ENCODE measurements around the gene AR. TPM values are rescaled to one million over a fixed set of nuclear protein-coding genes. Genes with fewer than 3 reads are reported as not detected.
"Not testable (repeated sequence)": the region's sequence is repeated elsewhere in the genome, so short reads cannot be mapped to it uniquely, and the experiment has no call there.

AR gene
- total RNA-seq, 1 donor from 2014 or later, result not detected

DNA sequence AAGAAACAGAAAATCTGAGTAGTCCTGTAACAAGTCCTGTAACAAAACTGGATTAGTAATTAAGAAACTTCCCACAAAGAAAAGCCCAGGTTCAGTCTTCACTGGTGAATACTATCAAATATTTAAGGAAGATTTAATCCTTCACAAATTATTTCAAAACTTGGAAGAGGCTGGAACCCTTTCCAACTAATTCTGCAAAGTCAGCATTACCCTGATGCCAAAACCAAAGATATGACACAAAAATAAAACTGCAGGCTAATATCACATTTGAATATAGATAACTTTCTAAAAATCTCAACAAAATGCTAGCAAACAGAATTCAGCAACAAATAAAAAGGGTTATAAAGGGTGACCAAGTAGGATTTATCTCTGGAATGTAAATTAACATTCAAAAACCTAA, 80.5 kb downstream of the AR start:
- H3K4me1 Mint-ChIP-seq, result no peaks in the 10 kb centered on the region
- H3K9me3 Mint-ChIP-seq, result no peaks in the 10 kb centered on the region
- no peaks in the 10 kb centered on the region for H3K36me3 Mint-ChIP-seq (ENCODE audit: low read depth)
- ChIA-PET POLR2A (no interaction called here), CTCF (no interaction called here)
- TF ChIP-seq CTCF (IDR thresholded peaks at IDR 0.05), result no peak
- DNase-seq (no peak), ATAC-seq (ENCODE audit: low read depth) (no peak)
- no peak overlapping the region for H3K27ac Mint-ChIP-seq
- H3K27me3 Mint-ChIP-seq, result no peaks in the 10 kb centered on the region
- no peak overlapping the region for H3K4me3 Mint-ChIP-seq
- intact Hi-C loops (cut with micrococcal nuclease), result no loop called here

DNA sequence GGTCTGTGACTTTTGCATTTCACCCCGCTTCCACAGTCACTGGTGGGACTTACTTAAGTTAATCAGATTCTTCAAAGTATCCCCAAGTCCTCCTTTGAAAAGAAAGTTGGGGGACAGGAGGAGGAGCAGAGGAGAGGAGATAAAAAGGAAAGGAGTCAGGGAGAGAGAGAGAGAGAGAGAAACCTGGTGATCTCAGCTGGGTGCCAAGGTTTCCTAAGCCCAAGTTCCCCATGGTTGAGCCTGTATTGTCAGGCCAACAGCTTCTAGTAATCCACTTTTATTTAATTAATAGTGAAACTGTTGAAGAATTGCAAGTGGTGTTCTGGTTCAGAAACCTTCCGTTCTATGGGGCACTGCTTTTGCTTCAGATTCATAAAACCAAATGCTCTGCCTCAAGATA, 91.6 kb downstream of the AR start:
- Mint-ChIP-seq H3K36me3 (ENCODE audit: low read depth) (no peaks in the 10 kb centered on the region), H3K9me3 (peaks cover 2% of the 10 kb centered on the region), H3K4me3 (no peak overlapping the region), H3K27me3 (no peaks in the 10 kb centered on the region), H3K27ac (no peak overlapping the region), H3K4me1 (no peaks in the 10 kb centered on the region)
- no peak for TF ChIP-seq CTCF (IDR thresholded peaks at IDR 0.05)
- ChIA-PET POLR2A (no interaction called here), CTCF (no interaction called here)
- DNase-seq (no peak), ATAC-seq (ENCODE audit: low read depth) (no peak)
- intact Hi-C loops (cut with micrococcal nuclease), result no loop called here

DNA sequence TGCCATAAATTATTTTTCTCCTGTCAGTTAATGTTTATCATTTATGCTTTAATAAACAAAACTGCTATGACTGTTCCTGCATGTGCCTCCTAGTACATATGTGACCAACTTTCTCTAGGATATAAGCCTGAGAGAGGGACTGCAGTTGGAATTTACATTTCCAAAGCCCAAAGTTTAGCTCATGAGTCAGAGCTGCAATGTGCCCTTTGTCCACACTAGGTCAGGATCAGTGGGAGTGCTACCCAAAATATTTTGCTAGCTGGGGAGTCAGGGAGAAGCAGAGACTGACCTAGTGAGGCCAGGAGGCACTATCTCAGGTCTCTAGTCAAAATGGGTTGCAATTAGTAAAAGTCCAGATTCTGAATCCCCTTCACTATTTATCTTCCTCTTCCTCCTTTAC, 92.7 kb downstream of the AR start:
- H3K9me3 Mint-ChIP-seq, result peaks cover 2% of the 10 kb centered on the region
- no peak for TF ChIP-seq CTCF (IDR thresholded peaks at IDR 0.05)
- no peaks in the 10 kb centered on the region for H3K36me3 Mint-ChIP-seq (ENCODE audit: low read depth)
- intact Hi-C loops (cut with micrococcal nuclease), result no loop called here
- H3K4me3 Mint-ChIP-seq, result no peak overlapping the region
- ATAC-seq (ENCODE audit: low read depth) (no peak), DNase-seq (no peak)
- ChIA-PET CTCF (no interaction called here), POLR2A (no interaction called here)
- H3K27ac Mint-ChIP-seq, result no peak overlapping the region
- no peaks in the 10 kb centered on the region for H3K27me3 Mint-ChIP-seq
- no peaks in the 10 kb centered on the region for H3K4me1 Mint-ChIP-seq

GRCh38 chrX:67637293-67637692, 93.5 kb downstream of the AR start:
- H3K36me3 Mint-ChIP-seq (ENCODE audit: low read depth); POLR2A ChIA-PET; intact Hi-C loops (cut with micrococcal nuclease); DNase-seq; CTCF ChIA-PET; H3K4me1 Mint-ChIP-seq; H3K4me3 Mint-ChIP-seq; H3K27ac Mint-ChIP-seq; ATAC-seq (ENCODE audit: low read depth); H3K9me3 Mint-ChIP-seq; H3K27me3 Mint-ChIP-seq: not testable (repeated sequence)

DNA sequence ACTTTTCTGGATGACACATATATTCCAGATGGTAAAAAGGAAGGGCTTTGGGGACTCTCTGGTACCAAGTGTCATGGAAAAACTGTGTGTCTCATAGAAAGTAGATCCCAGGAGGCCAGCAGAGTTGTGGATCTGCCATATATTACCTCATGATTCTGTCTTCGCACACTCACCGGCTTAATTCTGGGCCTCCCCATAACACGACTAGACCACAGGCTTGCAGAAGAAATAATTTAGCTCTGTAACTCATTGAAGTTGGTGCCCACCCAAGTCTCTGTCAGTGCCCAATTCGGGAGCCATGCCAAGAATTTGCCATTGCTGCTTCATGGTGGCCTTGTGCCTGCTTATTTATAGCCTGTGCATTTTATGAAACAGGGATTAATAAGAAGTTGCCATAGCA, 104.5 kb downstream of the AR start:
- POLR2A ChIA-PET, result no interaction called here
- H3K9me3 Mint-ChIP-seq, result no peaks in the 10 kb centered on the region
- H3K36me3 Mint-ChIP-seq (ENCODE audit: low read depth), result no peaks in the 10 kb centered on the region
- intact Hi-C loops (cut with micrococcal nuclease), result no loop called here
- ATAC-seq (ENCODE audit: low read depth) (no peak), DNase-seq (no peak)
- no peak for TF ChIP-seq CTCF (IDR thresholded peaks at IDR 0.05)
- no peaks in the 10 kb centered on the region for H3K27me3 Mint-ChIP-seq
- no peak overlapping the region for H3K27ac Mint-ChIP-seq
- CTCF ChIA-PET, result no interaction called here
- H3K4me3 Mint-ChIP-seq, result no peak overlapping the region
- H3K4me1 Mint-ChIP-seq, result no peaks in the 10 kb centered on the region

GRCh38 chrX:67651437-67652142, 107.8 kb downstream of the AR start:
- no peak overlapping the region for H3K27ac Mint-ChIP-seq

More at GRCh38 chrX:67651437-67652142, 107.8 kb downstream of the AR start:
- Mint-ChIP-seq H3K36me3 (ENCODE audit: low read depth) (no peaks in the 10 kb centered on the region), H3K4me1 (no peaks in the 10 kb centered on the region), H3K27me3 (no peaks in the 10 kb centered on the region), H3K9me3 (no peaks in the 10 kb centered on the region), H3K4me3 (no peak overlapping the region)
- no peak for DNase-seq
- POLR2A ChIA-PET, result no interaction called here
- TF ChIP-seq CTCF (IDR thresholded peaks at IDR 0.05), result no peak
- intact Hi-C loops (cut with micrococcal nuclease), result no loop called here
- CTCF ChIA-PET, result no interaction called here
- ATAC-seq (ENCODE audit: low read depth), result no peak
